Kidney (tissue), 14 donors: ENCODE measurements around the gene CNGA4. TPM values are rescaled to one million over a fixed set of nuclear protein-coding genes. Genes with fewer than 3 reads are reported as not detected.

ENCODE experiments used
- DNase-seq, 5 donors: peaks; one replicate each; pipeline ENCODE4 v3.0.0-alpha.2; 2013 to 2020
- FAIRE-seq: peaks from 2 replicates; lab custom pipeline; 2012; peaks lifted over from hg19 to GRCh38; lab: Jason Lieb, UNC
- H3K27ac ChIP-seq, 2 donors: one replicate each; pipeline ENCODE4 v1.7.0; 2013; ENCODE audit warnings: low read depth in 2 of 2, low read length in 2 of 2, inconsistent platforms in 1 of 2
- H3K27me3 ChIP-seq: one replicate; pipeline ENCODE4 v1.7.1; 2013; ENCODE audit warnings: low read length, inconsistent platforms; ENCODE audit not compliant: control insufficient read depth, insufficient read depth
- H3K36me3 ChIP-seq, 3 donors: one replicate each; pipeline versions ENCODE4 v1.7.0 to v1.7.1; 2013; ENCODE audit warnings: low read length in 3 of 3, control low read depth in 1 of 3, inconsistent platforms in 1 of 3; ENCODE audit not compliant: insufficient read depth in 3 of 3, control insufficient read depth in 2 of 3
- H3K4me1 ChIP-seq, 3 donors: one replicate each; pipeline versions ENCODE4 v1.7.0 to v1.7.1; 2013; ENCODE audit warnings: low read length in 3 of 3, inconsistent platforms in 1 of 3, low read depth in 1 of 3; ENCODE audit not compliant: control insufficient read depth in 2 of 3, insufficient read depth in 2 of 3
- H3K4me3 ChIP-seq, 3 donors: one replicate each; pipeline versions ENCODE4 v1.7.0 to v1.8.1; 2013; ENCODE audit warnings: low read length in 3 of 3, control low read depth in 1 of 3, inconsistent platforms in 1 of 3
- H3K9ac ChIP-seq, 3 donors: one replicate each; pipeline versions ENCODE4 v1.7.0 to v1.7.1; 2013; ENCODE audit warnings: low read length in 3 of 3, control low read depth in 1 of 3, inconsistent platforms in 1 of 3
- H3K9me3 ChIP-seq, 3 donors: one replicate each; pipeline versions ENCODE4 v1.7.0 to v1.7.1; 2013; ENCODE audit warnings: low read length in 3 of 3, control low read depth in 1 of 3, inconsistent platforms in 1 of 3; ENCODE audit not compliant: control insufficient read depth in 2 of 3, insufficient read depth in 1 of 3
- CTCF ChIP-seq: IDR thresholded peaks from 3 replicates; pipeline ENCODE4 v1.5.1; 2012; ENCODE audit warnings: mild to moderate bottlenecking, moderate library complexity, borderline replicate concordance; ENCODE audit not compliant: insufficient read depth; ENCODE audit errors: extremely low read depth
- intact Hi-C: fragments of 100-400 bp; cut with DNase I; formaldehyde crosslinking; loops from one replicate; pipeline ENCODE4 v1.11.1; 2022
- polyA plus RNA-seq: library from polyadenylated mRNA; stranded (reverse); fragments of 350-450 nt; fragmentation: Illumina TruSeq; extraction: RNeasy Lipid Tissue Mini Kit (QIAGEN cat#74804); gene quantifications from one replicate; pipeline ENCODE4 v1.2.3, GENCODE V29; 2014; ENCODE audit warnings: low read depth, low replicate concordance; ENCODE audit not compliant: insufficient read depth
- total RNA-seq: library from RNA; stranded (reverse); fragmentation: NEBNext Ultra II Directional; extraction: Animal tissue kit (Norgen Biotek cat#: 25700); gene quantifications from one replicate; pipeline ENCODE4 v1.2.1, GENCODE V29; 2021
- donor health status: control.
- donor health status: control.
- donor health status: control.
- donor health status: control.
- donor health status: control.
- donor health status: DM: yes; HTN: yes; CAD: no.
- donor health status: Normal renal cell carcinoma (clear cell type).

CNGA4 gene
- total and polyA plus RNA-seq, 2 donors from 2014 or later = 0.22 TPM; not detected in 1

DNA sequence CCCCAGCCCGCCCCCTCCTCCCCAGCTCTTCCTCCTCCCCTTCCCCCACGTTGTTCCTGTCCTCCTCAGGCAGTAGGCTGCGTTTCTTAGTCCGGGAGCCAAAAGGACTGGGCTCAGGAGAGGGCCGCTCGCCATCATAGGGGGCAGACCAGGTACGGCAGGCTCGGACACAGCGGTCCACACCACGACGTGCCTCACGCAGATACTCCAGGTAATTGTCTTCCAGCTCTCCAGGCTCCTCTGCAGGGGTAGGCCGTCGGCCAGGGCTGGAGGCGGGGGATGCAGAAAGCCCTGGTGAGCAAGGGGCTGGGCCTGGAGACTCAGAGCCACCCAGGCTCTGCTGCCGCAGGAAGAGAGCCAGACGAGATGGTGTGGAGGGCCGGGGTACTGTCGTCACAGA lies 21.2 kb upstream of the CNGA4 start:
- Histone ChIP-seq H3K27me3 (no peaks in the 10 kb centered on the region), H3K4me1 (no peaks in the 10 kb centered on the region), H3K27ac (no peak overlapping the region), H3K36me3 (peaks cover 16 to 56% (median 49%) of the 10 kb centered on the region in 3 donors), H3K9me3 (no peaks in the 10 kb centered on the region), H3K4me3 (no peak overlapping the region), H3K9ac (no peak overlapping the region)
- FAIRE-seq = no peak
- TF ChIP-seq CTCF = no peak
- intact Hi-C loops = no loop called here
- DNase-seq = peak in 1 of 5 donors; percentile 60

DNA sequence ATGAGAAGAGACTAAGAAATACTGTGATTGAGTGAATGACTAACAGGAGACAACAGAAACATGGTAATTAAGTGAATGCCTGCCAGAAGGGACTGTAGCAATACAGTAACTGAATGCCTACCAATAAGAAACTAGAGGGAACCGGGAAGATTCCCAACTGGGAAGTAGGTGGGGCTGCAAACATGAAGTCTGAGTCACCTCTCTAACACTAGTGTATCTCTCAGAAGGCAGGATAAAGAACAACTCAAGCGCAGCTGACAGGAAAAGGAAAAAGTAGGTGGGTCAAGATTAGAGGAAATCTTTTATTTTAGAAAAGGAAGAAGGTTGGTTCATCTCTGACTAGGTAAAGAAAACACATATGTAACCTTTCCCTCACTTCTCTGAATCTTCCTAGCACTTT lies 19.5 kb upstream of the CNGA4 start:
- Histone ChIP-seq H3K4me1 (no peaks in the 10 kb centered on the region), H3K27ac (peak overlapping the region in 1 of 2 donors; percentile 40), H3K9ac (no peak overlapping the region), H3K9me3 (no peaks in the 10 kb centered on the region), H3K27me3 (no peaks in the 10 kb centered on the region), H3K4me3 (no peak overlapping the region), H3K36me3 (peaks cover 16 to 67% (median 54%) of the 10 kb centered on the region in 3 donors)
- TF ChIP-seq CTCF = no peak
- DNase-seq (peak in 1 of 5 donors; percentile 12), FAIRE-seq (no peak)
- intact Hi-C loops = no loop called here

DNA sequence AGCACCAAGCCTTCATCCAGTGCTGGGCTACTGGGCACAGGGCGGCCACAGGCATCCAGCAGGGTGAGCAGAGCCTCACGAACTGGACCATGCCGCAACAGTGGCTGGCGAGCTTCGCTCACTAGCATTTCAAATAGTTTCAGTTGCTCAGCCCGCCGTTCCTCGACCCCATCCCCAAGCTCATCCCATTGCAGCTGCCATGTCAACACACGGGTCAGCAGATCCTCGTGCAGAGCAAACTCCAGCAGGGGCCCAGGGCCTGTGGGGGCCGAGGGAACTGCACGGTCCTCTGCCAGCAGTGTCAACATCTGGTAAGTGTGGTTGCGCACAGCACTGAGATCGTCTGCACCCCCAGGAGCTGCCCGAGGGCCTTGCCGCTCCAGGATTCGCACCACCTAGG lies 15.0 kb upstream of the CNGA4 start:
- no peaks in the 10 kb centered on the region for H3K27me3 ChIP-seq
- intact Hi-C loops = no loop called here
- no peak overlapping the region for H3K4me3 ChIP-seq
- no peak overlapping the region for H3K9ac ChIP-seq
- FAIRE-seq = no peak
- H3K9me3 ChIP-seq = no peaks in the 10 kb centered on the region
- H3K36me3 ChIP-seq = peaks cover 8 to 42% (median 37%) of the 10 kb centered on the region in 3 donors
- no peak for DNase-seq
- H3K27ac ChIP-seq = no peak overlapping the region
- no peak for TF ChIP-seq CTCF
- H3K4me1 ChIP-seq = peaks cover 0 to 13% (median 0%) of the 10 kb centered on the region in 3 donors

DNA sequence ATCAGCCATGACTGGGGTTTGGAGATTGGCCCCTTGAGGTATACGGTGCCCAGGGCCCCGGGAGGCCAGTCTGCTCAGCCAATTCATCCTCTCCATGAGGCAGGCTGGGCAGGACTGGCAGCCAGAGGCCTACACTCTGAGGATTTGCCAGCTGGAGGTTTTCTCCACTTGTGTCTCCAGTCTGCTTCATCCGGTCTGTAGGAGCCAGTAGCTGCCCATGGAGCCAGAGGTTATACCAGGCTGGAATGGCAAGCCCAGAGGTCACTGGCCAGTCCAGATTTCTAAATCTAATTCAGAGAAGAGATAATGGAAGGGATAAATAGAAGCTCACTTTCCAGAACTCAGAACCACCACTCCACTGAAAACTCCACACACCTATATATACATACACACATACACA lies 14.5 kb upstream of the CNGA4 start:
- no peak overlapping the region for H3K4me3 ChIP-seq
- no peak for TF ChIP-seq CTCF
- peaks cover 8 to 36% (median 32%) of the 10 kb centered on the region in 3 donors for H3K36me3 ChIP-seq
- H3K27me3 ChIP-seq = no peaks in the 10 kb centered on the region
- H3K9me3 ChIP-seq = no peaks in the 10 kb centered on the region
- H3K27ac ChIP-seq = no peak overlapping the region
- H3K9ac ChIP-seq = no peak overlapping the region
- intact Hi-C loops = no loop called here
- DNase-seq (no peak), FAIRE-seq (no peak)
- peaks cover 0 to 13% (median 0%) of the 10 kb centered on the region in 3 donors for H3K4me1 ChIP-seq
